ENCODE results near the gene CDK16. TPM values are rescaled to one million over a fixed set of nuclear protein-coding genes. Genes with fewer than 3 reads are reported as not detected.

The CDK16 gene
- total RNA-seq, 1 donor = 81.6 TPM

- TF ChIP-seq, protein P1, sequence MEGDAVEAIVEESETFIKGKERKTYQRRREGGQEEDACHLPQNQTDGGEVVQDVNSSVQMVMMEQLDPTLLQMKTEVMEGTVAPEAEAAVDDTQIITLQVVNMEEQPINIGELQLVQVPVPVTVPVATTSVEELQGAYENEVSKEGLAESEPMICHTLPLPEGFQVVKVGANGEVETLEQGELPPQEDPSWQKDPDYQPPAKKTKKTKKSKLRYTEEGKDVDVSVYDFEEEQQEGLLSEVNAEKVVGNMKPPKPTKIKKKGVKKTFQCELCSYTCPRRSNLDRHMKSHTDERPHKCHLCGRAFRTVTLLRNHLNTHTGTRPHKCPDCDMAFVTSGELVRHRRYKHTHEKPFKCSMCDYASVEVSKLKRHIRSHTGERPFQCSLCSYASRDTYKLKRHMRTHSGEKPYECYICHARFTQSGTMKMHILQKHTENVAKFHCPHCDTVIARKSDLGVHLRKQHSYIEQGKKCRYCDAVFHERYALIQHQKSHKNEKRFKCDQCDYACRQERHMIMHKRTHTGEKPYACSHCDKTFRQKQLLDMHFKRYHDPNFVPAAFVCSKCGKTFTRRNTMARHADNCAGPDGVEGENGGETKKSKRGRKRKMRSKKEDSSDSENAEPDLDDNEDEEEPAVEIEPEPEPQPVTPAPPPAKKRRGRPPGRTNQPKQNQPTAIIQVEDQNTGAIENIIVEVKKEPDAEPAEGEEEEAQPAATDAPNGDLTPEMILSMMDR (IDR thresholded peaks at IDR 0.05; ENCODE audit: insufficient read depth, low read depth, low read length) = no peak
- H3K4me3 ChIP-seq (ENCODE audit: low read depth, low read length) = no peak overlapping the region
- no peak for DNase-seq (ENCODE audit: low read depth)
Measured at GRCh38 chrX:47202877-47203276, 15.6 kb upstream of the CDK16 start.

- H3K4me3 ChIP-seq (ENCODE audit: low read depth, low read length) = no peak overlapping the region
- TF ChIP-seq, protein P1 (IDR thresholded peaks at IDR 0.05; ENCODE audit: insufficient read depth, low read depth, low read length) = no peak
- no peak for DNase-seq (ENCODE audit: low read depth)
Measured at GRCh38 chrX:47204970-47205369, 13.5 kb upstream of the CDK16 start.

DNA sequence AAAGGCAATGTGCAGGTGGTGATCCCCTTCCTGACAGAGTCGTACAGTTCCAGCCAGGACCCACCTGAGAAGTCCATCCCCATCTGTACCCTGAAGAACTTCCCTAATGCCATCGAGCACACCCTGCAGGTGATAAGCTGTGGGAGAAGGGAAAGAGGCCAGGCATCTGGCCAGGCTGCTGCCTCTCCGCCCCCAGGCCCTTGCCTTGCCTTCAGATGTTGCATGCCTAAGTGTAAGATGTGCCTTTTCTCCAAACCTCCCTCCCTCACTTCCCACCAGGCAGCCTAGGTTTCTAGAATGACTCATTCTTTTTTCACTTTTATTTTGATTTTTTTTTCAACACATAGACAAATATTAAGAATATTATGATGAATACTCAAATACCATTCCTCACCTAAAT, 12.2 kb upstream of the CDK16 start:
- H3K4me3 ChIP-seq (ENCODE audit: low read depth, low read length) = no peak overlapping the region
- TF ChIP-seq, protein P1 (IDR thresholded peaks at IDR 0.05; ENCODE audit: insufficient read depth, low read depth, low read length) = no peak
- DNase-seq (ENCODE audit: low read depth) = no peak

DNA sequence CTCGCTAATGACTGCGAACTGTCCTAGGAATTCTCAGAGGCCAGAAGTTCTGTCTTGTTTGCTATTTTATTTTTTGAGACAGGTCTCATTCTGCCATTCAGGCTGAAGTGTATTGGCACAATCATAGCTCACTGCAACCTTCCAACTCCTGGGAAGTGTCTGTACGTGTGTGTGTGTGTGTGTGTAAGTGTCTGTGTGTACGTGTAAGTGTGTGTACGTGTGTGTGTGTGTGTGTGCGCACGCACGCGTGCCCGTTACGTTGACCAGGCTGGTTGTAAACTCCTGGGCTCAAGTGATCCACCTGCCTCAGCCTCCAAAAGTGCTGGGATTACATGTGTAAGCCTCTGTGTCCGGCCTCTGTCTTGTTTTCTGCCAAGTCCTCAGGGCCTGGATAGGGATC, 10.4 kb upstream of the CDK16 start:
- H3K4me3 ChIP-seq (ENCODE audit: low read depth, low read length) = no peak overlapping the region
- no peak for DNase-seq (ENCODE audit: low read depth)
- TF ChIP-seq, protein P1 (IDR thresholded peaks at IDR 0.05; ENCODE audit: insufficient read depth, low read depth, low read length) = no peak

DNA sequence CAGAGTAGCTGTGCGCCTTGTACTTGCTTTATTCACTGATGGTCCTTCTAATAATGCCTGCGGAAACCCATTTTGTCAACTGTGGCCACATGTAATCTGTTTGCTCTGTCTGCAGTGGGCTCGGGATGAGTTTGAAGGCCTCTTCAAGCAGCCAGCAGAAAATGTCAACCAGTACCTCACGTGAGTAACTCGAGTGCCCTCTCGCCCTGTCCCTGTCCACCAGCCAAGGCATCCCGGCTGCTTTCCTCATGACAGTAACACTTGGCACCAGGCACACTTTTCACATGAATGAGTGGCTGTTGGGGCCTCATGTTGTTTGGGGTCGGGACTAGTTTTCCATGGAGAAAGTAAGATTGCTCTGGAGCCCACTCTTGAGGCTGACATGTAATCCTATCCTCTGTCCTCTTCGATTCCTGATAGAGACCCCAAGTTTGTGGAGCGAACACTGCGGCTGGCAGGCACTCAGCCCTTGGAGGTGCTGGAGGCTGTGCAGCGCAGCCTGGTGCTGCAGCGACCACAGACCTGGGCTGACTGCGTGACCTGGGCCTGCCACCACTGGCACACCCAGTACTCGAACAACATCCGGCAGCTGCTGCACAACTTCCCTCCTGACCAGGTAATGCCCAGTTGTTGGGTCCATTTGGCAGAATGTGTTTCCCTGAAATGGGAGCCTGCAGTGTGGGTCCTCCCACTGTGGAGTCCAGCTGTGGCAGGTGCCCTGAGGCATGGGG, 8.8 kb upstream of the CDK16 start:
- H3K4me3 ChIP-seq (ENCODE audit: low read depth, low read length) = no peak overlapping the region
- TF ChIP-seq, protein P1 (IDR thresholded peaks at IDR 0.05; ENCODE audit: insufficient read depth, low read depth, low read length) = no peak
- no peak for DNase-seq (ENCODE audit: low read depth)

GRCh38 chrX:47210661-47211425, 7.6 kb upstream of the CDK16 start:
- TF ChIP-seq, protein P1 (IDR thresholded peaks at IDR 0.05; ENCODE audit: insufficient read depth, low read depth, low read length) = no peak
- no peak overlapping the region for H3K4me3 ChIP-seq (ENCODE audit: low read depth, low read length)
- no peak for DNase-seq (ENCODE audit: low read depth)
